GM12873 (cell line): ENCODE results near the gene ATP10A.

Experiments used
- TF ChIP-seq, protein P1 (sequence below): IDR thresholded peaks from 2 replicates; pipeline ENCODE4 v1.5.1; 2012; ENCODE audit warnings: low read depth, mild to moderate bottlenecking, moderate library complexity, low read length, control low read depth; ENCODE audit not compliant: insufficient read depth; ENCODE audit errors: missing control alignments

Gene ATP10A

DNA sequence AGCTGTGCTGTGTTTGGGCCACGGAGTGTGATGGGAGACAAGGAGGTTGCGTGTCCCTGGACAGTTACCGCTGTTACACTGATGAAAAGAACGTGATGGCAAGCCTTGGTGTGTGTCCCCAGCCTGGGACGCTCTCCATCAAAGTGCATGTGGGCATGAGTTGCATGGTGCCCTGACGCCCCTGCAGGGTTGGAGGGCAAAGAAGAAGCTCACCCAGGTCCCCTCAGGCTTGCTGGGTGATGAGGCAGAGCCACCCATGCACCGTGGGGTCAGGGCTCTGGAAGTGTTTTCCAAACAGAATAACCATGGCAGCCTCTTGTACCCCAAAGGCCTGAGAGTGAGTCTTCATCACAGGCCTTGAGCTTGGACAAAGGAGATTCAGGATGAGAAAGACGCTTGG lies 189.2 kb downstream of the ATP10A start:
- TF ChIP-seq, protein P1, sequence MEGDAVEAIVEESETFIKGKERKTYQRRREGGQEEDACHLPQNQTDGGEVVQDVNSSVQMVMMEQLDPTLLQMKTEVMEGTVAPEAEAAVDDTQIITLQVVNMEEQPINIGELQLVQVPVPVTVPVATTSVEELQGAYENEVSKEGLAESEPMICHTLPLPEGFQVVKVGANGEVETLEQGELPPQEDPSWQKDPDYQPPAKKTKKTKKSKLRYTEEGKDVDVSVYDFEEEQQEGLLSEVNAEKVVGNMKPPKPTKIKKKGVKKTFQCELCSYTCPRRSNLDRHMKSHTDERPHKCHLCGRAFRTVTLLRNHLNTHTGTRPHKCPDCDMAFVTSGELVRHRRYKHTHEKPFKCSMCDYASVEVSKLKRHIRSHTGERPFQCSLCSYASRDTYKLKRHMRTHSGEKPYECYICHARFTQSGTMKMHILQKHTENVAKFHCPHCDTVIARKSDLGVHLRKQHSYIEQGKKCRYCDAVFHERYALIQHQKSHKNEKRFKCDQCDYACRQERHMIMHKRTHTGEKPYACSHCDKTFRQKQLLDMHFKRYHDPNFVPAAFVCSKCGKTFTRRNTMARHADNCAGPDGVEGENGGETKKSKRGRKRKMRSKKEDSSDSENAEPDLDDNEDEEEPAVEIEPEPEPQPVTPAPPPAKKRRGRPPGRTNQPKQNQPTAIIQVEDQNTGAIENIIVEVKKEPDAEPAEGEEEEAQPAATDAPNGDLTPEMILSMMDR: no peak

DNA sequence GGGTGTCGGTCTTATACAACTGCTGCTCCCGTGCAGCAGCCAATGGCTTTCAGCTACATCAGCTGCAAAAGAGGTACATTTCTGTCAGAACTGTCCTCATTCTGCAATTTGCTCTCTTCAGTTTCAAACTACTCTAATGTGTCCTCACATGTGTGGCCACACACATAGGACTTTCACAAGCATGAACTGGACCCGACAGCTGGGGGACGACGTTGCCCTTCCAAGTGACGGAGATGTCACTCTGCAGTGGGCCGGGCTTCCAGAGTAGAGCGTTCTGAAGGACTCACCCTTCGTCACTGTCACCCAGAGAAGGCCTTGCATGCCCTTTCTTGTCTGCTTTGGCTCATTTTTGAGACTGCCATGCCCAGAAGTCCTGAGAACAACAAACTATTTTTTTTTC lies 189.8 kb downstream of the ATP10A start:
- TF ChIP-seq, protein P1: no peak

DNA sequence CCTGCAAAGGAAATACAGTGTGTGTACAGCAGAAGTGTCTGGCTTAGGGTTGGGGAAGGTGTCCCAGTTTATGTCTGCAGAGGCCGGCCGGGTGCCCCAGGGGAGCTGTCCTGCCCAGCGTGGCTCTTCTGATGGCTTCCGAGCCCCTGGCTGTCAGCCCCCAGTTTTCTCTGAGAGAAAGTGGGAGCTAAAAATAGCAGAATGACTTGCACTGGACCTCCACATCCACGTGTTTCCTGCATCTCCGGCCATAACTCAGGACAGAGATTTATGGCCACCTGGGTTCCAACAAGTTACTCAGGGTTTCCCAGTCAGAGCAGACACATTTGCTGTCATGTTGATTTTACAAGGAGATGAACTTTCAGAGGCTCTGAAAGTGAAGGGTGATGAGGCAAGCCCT lies 192.0 kb downstream of the ATP10A start:
- TF ChIP-seq, protein P1: no peak

DNA sequence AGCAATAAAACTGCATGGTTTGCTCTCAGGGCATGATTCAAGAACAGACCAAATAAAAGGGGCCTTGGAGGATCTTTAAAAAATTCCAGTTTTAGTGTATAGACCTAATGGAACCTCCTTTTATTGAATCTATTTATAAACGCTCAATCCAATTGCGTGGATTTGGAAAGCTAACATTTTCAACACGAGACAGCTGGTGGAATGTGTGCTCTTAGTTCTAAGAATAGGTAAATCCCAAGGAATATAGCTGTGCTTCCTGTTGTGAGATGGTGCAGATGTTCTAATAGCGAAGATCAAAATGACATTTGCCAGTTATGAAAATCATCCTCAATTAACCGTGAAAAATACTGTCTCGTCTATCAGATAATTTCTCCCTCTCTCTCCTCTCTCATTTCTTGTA lies 192.5 kb downstream of the ATP10A start:
- TF ChIP-seq, protein P1: no peak

DNA sequence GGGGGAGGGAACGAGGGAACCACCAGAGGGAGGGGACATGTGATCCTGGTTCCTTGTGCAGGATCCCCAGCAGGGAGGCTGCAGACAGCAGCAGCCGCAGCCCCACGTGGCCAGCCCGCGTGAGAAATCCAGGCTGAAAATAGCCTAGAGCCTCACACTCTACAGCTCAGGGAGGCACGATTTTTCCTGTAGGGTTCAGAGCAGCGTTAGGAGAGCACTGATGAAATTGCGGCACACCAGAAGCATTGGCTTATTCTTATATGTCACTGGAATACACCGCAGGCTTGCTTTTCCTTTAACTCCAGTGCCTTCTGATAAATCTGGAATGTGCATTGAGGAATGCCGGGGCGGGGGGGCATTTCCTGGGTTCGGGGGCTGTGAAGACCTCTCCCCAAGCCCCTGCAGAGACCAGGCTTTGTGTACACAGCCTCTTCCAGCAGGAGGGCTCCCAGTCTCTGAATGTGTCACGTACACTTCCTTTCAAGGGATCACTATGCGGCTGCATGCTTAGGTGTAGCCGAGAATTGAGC lies 193.0 kb downstream of the ATP10A start:
- TF ChIP-seq, protein P1: no peak

DNA sequence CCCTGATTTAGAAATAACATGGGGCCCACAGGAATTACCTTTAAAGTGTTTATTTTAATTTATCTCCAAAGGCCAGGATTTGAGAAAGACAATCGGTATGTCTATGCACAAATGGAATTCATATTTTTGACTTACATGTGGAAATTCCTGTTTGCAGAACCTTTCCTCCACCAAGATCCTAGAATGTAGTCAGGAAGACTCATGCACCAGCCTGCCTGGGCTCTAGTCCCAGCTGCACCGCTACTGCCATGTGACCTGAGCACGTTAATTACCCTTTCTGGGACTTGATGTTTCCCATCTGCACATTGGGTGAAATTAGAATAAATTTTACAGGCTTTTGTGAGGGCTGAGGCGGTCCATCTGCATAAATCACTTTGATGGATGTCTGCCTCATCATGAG lies 194.2 kb downstream of the ATP10A start:
- TF ChIP-seq, protein P1: no peak

DNA sequence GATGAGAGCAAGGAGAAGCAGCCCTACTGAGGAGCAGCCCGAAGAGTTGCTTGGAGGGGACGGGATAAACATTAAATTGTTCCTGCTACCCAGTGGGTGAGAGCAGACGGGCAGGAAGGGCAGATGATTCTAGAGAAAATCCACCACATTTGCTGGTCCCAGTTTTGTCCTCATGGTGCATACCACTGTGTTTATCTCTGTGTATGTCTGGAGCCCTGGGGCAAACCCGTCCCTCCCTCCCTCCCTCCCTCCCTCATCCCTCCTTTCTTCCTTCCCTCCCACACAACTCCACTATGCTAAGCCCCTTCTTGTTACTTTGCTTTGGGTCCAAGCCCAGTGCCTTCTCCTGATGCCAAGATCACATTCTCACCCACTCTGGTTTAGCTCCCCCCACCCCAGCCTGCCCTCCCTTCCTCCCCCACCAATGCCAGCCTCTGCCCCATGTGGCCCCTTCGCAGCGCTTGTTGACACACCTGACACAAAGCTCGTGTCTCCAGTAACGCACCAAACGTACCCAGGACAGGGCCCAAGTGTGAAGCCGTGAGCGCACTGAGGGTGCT lies 194.8 kb downstream of the ATP10A start:
- TF ChIP-seq, protein P1: no peak
